GM18861 (cell line): ENCODE data around the gene MUS81.
"Not testable (repeated sequence)": the region's sequence is repeated elsewhere in the genome, so short reads cannot be mapped to it uniquely, and the experiment has no call there.

Source experiments
- ATAC-seq: cut with Tn5 transposase; IDR thresholded peaks from one replicate; pipeline ENCODE4 v1.9.1; 2021; ENCODE audit not compliant: unreplicated experiment

MUS81 gene

DNA sequence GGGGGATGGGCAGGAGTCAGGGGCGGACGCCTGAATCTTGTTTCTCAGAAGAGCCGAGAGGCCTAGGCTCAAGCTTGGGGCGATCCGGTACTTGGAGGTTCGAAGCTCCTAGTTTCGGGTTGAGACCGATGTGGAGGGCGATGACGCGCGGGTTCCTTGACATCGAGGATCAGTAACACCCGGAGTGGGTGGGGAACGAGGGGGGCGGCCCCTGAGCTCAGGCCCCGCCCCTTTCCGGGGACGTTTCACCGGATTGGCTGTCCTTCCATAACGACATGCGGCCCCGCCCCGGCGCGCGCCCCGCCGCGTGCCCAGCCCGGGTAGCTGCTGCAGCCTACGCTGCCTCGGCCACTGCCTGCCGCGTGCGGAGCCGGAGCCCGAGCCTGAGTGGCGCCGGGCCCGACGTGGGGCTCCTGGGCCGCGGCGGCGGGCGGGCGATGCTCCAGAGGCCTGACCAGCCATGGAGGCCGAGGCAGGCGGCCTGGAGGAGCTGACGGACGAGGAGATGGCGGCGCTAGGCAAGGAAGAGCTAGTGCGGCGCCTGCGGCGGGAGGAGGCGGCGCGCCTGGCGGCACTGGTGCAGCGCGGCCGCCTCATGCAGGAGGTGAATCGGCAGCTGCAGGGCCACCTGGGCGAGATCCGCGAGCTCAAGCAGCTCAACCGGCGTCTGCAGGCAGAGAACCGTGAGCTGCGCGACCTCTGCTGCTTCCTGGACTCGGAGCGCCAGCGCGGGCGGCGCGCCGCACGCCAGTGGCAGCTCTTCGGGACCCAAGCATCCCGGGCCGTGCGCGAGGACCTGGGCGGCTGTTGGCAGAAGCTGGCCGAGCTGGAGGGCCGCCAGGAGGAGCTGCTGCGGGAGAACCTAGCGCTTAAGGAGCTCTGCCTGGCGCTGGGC is 30.3 kb downstream of the MUS81 start, which contains the start of gene CCDC85B:
TSS of gene CCDC85B (plus strand) at position 350 of the 895 bp plus-strand sequence. CDS start at position 461, 111 bp downstream.
- ATAC-seq: peak; percentile 50

DNA sequence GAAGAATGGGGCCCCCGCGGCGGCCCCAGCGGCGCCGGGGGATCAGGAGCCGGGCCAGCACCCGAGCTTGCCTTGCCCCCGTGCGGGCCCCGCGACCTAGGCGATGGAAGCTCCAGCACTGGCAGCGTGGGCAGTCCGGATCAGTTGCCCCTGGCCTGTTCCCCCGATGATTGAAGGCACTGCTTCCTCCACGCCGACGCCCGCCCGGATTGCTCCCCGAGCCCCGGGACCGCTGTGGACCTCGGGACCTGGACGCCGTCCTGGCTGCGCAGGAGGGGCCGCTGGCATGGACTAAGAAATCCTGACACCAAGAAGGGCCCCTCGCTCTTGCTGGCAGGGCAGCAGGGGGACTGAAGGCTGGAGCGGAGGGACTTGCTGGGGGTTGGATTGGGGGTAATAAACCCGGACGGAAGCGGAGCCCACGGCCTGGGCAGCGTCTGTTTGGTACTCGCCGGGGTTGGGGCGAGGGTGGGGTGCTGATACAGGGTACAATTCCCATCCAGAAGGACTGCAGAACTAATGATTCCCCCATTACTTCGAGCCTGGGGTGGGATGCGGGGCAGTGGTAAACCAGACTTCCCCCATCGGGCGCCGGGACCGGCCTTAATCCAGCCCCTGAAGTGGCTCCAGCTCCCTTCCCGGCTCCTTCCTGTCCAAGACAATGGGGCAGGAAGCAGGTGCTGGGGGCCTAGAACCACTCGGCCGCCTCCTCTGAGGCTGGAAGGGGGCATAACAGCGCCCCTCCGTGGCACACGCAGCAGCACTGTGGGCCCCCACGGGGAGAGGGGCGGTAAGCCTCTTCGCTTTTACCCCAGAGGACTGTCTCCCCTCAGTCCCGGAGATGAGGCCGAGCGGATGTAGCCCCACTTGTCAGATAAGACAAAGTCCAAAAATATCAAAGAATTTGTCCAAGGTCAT is 31.2 kb downstream of the MUS81 start:
- no peak for ATAC-seq

DNA sequence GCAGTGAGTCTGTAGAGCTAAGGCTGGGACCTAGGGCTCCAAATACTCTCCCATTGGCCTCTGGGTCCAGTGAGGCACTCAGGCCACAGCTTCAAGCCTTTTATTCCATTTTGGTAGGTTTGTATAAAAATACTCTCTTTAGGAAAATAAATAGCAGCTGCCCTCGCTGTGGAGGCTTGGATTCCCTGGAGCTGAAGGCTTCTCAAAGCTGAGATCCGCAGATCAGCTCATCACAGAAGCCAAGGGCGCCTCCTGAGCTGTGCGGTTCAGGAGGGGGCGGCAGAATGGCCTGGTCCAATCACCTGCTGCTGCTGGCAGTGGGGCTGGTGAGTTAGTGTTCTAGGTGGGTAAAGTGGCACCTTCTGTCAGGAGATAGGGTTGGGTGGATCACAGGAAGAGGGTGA is 31.9 kb downstream of the MUS81 start:
- ATAC-seq: not testable (repeated sequence)

- no peak for ATAC-seq
Observed at GRCh38 chr11:65892661-65893317, 32.6 kb downstream of the MUS81 start.

DNA sequence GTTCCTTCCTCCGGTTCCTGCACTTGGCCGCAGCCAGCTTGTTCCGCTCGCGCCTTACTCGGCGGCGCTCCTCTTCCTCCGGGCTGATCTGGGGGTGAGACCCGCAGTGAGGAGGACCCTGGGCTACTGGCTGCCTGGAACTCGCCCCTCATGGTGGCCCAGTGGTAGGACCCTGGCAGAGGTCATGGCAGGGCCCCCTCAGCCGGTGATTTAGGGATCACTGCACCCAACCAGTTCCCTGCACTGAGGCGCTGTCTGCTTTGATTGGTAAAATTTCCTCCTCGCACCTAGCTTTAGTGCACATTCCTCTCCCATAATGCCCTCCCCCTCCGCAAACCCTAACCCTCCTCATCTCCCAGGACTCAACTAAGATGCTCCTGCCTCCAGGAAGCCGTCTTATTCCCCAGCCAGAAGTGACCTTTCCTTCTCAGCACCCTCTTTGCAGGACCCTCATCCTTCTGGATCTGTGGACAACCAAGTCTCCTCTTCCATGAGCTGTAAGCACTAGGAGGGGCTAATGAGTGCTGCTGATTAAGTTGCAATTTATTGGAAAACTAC is 33.9 kb downstream of the MUS81 start:
- ATAC-seq: no peak

DNA sequence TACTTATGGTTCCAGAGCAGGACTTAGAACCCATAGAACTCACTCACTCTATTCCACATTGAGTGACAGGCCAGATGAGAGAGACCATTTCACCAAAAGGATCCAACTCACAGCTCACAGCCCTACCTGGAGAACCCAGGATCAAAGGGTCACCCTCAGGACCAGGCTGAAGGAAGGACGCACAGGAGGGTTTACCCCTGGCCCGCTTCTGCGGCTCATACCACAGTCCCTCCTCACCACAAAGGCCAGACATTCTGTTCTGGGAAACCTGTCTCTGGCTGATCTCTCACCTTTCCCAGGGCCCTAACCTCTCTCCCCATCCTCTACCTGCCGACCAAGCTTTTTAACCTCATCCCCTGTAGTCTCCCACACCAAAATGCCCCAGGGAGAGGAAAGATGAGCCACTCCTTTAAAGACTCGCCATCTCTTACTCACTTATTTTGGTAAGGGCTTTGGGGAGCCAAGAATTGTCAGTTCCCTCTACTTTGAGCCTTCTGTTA is 35.3 kb downstream of the MUS81 start:
- no peak for ATAC-seq

- ATAC-seq: no peak
Observed at GRCh38 chr11:65896034-65896999, 36.1 kb downstream of the MUS81 start.

- no peak for ATAC-seq
Observed at GRCh38 chr11:65897020-65897471, 36.8 kb downstream of the MUS81 start.

DNA sequence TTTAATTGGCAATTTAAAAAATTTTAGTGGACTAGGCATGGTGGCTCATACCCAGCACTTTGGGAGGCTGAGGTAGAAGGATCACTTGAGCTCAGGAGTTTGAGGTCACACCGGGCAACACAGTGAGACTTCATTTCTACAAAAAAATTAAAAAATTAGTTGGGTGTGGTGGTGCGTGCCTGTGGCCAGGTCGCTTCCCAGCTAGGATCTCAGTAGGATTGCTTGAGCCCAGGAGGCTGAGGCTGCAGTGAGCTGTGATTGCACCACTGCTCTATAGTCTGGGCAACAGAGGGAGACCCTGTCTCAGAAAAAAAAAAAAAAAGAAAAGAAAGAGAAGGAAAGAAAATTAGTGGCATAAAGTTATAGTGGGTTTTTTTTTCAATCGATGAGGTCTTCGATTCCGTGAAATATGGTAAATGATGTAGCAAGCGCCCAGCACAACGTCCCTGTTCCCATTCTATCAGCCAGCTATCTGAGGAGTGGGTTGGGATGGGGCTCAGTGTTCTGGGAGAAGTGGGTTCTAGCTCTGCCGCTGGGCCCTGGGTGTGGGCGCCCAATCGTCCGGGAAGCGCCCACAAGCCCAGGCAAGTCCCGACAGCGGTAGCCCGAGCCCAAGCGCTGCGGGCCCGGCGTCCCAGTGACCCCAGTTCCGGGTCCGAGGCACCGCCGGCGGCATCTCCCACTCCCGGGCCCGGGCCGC is 38.6 kb downstream of the MUS81 start:
- ATAC-seq: no peak

DNA sequence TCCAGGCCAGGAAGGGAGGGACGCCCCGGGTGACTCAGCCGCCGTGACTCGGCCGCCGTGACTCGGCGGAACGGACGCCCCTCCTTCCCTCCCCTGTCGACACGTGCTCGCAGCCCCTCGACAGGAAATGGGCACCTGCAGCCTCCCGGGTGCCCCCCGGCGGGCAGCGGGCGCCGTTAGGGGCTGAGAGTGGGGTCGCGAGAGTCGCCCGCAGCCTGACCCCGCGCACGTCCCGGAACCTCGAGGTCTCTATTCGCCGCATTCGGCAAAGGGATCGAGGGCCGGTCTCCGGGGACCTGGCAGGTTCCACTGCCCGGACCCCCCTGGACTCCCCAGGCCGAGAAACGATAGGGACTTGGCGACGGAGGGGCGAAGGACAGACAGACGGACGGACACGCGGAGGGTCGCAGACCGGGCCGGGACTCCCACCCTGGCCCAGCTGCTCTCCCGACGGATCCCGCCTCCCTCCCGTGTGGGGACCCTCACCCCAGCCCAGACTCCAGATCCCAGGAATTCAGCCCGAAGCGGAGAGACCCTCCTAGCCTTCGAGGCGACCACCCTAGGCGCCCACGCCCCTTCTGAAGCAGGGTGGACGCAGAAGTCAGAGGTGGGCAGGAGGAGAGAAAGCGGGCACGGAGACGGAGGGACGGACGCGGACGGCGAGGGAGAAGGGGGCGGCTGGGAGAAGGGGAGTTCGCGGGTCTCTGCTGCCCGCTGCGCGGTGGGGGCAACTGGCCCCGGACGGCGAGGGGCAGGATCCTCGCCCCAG is 39.3 kb downstream of the MUS81 start:
- no peak for ATAC-seq

DNA sequence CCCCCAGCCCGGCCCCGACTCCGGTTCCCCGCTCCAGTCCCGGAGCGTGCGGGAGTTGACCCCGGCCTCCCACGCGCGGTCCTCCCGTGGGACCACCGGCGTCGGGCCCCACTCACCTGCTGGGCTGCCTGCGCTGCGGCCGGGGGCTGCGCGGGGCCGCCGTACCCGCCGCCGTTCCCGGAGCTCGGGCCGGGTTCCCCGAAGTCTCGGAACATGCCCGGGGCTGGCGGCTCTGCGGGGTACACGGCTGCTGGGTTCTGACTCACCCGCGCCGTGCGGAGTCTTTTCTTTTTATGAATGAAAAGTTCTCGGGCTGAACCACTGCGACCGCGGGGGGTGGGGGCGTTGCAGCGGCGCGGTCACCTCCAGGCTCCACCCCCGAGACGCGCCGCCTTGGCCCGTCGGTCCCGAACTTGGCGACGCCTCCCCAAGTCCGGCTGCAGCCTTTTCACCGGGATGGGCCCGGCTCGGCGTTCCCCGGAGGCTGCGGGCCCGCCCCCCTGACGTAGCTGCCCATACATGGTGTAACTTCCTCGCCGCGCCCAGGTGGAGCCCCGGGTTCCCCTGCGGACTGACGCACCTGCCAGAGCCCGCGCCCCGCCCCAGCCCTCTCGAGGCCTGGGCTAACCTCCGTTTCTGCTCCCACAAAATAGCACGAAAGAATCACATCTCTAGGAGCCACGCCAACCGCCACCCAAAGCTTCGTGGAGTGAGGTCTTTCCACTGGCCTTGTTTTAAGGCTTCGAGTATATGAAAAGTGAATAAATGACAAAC is 40.1 kb downstream of the MUS81 start, which contains the start of gene FOSL1:
TSS of gene FOSL1 (minus strand) at position 264 of the 774 bp plus-strand sequence. CDS start at position 215, 49 bp downstream.
- peak; percentile 80 for ATAC-seq

DNA sequence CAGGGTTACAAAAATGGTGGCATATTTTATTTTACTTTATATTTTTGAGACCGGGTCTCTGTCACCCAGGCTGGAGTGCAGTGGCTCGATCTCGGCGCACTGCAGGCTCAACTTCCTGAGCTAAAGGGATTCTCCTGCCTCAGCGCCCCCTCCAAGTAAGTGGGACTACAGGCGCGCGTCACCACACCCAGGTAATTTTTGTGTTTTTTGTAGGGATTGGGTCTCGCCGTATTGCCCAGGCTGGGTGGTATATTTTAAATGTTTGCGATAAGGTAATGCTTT is 40.6 kb downstream of the MUS81 start:
- no peak for ATAC-seq

DNA sequence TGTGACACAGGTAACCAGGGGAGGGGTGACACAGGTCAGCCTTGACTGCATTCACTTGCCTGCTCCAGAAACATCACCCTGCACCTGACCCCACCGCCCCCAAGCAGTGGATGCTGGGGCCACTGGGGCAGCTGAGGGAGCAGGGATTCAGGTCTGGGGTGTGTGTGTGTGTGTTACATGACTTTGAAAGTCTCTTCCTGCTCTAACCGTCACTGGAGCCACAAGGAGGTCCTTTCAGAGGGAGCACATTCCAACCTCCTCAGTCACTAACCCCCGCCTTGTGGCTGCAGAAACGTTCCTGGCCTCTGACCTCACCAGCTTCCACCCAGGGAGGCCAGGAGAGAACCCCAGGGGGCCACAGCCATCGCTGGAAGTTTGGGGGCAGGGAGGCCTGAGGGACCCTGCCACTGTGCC is 42.8 kb downstream of the MUS81 start:
- no peak for ATAC-seq

DNA sequence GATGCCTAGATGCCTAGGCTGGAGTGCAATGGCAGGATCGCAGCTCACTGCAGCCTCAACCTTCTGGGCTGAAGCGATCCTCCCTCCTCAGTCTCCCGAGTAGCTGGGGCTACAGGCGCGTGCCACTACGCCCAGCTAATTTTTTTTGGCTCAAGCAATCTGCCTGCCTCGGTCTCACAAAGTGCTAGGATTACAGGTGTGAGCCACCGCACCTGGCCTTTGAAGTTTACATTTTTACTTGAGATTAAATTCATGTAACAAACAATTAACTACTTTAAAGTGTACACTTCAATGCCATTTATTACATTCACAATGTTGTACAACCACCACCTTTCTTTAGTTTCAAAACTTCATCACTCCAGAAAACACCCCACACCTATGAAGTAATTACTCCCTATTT is 43.5 kb downstream of the MUS81 start:
- ATAC-seq: no peak

GRCh38 chr11:65906602-65907001 is 46.4 kb downstream of the MUS81 start:
- ATAC-seq: no peak

GRCh38 chr11:65907878-65908277 is 47.6 kb downstream of the MUS81 start:
- ATAC-seq: no peak
